ENCODE results near the gene AKR1B1.

DNA sequence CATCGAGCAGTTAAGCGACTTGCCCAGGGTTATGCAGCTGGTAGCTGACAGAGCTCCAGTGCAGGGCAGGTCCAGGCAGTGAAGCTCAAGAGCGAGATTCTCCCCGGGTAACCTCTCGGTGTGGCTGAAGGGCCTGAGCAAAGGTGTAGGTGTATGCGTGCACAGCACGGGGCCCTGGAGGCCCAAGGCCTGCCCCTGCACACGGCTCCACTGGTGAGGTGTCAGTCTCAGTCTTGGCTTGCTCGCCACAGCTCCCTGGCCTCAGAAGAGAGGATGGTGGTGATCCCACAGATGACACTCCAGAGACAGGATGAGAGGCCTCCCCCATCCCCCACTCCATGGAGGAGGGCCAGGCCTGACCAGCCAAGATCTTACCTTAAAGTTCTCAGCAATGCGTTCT, 12.0 kb downstream of the AKR1B1 start:
- TF ChIP-seq EZH2 (IDR thresholded peaks at IDR 0.05; ENCODE audit: insufficient read depth, poor library complexity, severe bottlenecking), result no peak
- no peak for TF ChIP-seq EZH2phosphoT487 (IDR thresholded peaks at IDR 0.05; ENCODE audit: insufficient read depth, low read depth)

All from GM23248 (cell line).